ENCODE measurements around the gene C6orf47.

- TF ChIP-seq SIN3A (IDR thresholded peaks at IDR 0.05; ENCODE audit: borderline replicate concordance, insufficient read depth, low read length): no peak
- no peak for TF ChIP-seq REST (IDR thresholded peaks at IDR 0.05; ENCODE audit: insufficient read depth in 1 of 2, low read depth in 2 of 2, low read length in 2 of 2)
Observed at GRCh38 chr6:31687860-31688693, 27.5 kb upstream of the C6orf47 start.

Data from PFSK-1 (cell line).